GM23338 (cell line): ENCODE data around the gene HELZ.

Experiments
- CREB1 ChIP-seq: fragments of 250-450 bp; sonication (Bioruptor Pico); IDR thresholded peaks from 2 replicates; pipeline ENCODE4 v1.5.0; 2020; ENCODE audit warnings: low read depth, mild to moderate bottlenecking, moderate library complexity
- CTCF ChIP-seq, 2 experiments: fragments of 200-600 bp in 1 of 2; sonication (generic) in 1 of 2; conservative IDR thresholded peaks; 2 replicates each; pipeline versions ENCODE4 v1.5.1 to v1.6.1; 2016 to 2017; ENCODE audit warnings: antibody characterized with exemption in 2 of 2, low read depth in 2 of 2, mild to moderate bottlenecking in 2 of 2, moderate library complexity in 1 of 2
- ETS1 ChIP-seq: IDR thresholded peaks from 2 replicates; pipeline ENCODE4 v1.6.1; 2016; ENCODE audit warnings: antibody characterized with exemption
- EZH2 ChIP-seq: fragments of 200-600 bp; sonication (generic); IDR thresholded peaks from one replicate; pipeline ENCODE4 v1.8.0; 2017; ENCODE audit warnings: antibody characterized with exemption, mild to moderate bottlenecking, low read depth; ENCODE audit not compliant: unreplicated experiment
- JUNB ChIP-seq: IDR thresholded peaks from one replicate; pipeline ENCODE4 v1.6.1; 2016; ENCODE audit warnings: antibody characterized with exemption; ENCODE audit not compliant: unreplicated experiment
- NANOG ChIP-seq: IDR thresholded peaks from 2 replicates; pipeline ENCODE4 v1.6.1; 2016; ENCODE audit warnings: antibody characterized with exemption, borderline replicate concordance
- POLR2AphosphoS5 ChIP-seq: IDR thresholded peaks from 2 replicates; pipeline ENCODE4 v1.6.1; 2016; ENCODE audit warnings: antibody characterized with exemption, low read depth
- REST ChIP-seq: IDR thresholded peaks from one replicate; pipeline ENCODE4 v1.6.1; 2018; ENCODE audit warnings: antibody characterized with exemption; ENCODE audit not compliant: unreplicated experiment
- STAT1 ChIP-seq: IDR thresholded peaks from one replicate; pipeline ENCODE4 v1.6.1; 2016; ENCODE audit warnings: antibody characterized with exemption; ENCODE audit not compliant: unreplicated experiment

GRCh38 chr17:67218385-67218950, 26.5 kb downstream of the HELZ start:
- TF ChIP-seq CTCF (conservative IDR thresholded peaks at IDR 0.05; ENCODE audit: low read depth in 2 of 2) (no peak), POLR2AphosphoS5 (no peak), REST (no peak), JUNB (no peak), STAT1 (no peak), CREB1 (CRISPR knock-in tag) (no peak), NANOG (no peak), ETS1 (no peak), EZH2 (no peak)
